ENCODE measurements around the gene DGKQ.
"Not testable (repeated sequence)": the region's sequence is repeated elsewhere in the genome, so short reads cannot be mapped to it uniquely, and the experiment has no call there.

Gene DGKQ

GRCh38 chr4:919004-919680, 54.2 kb downstream of the DGKQ start:
- DNase-seq = not testable (repeated sequence)

- not testable (repeated sequence) for DNase-seq
Measured at GRCh38 chr4:918591-918990, 54.8 kb downstream of the DGKQ start.

GRCh38 chr4:917992-918391, 55.4 kb downstream of the DGKQ start:
- DNase-seq = no peak

- no peak for DNase-seq
Measured at GRCh38 chr4:917466-917865, 55.9 kb downstream of the DGKQ start.

GRCh38 chr4:915595-915994, 57.8 kb downstream of the DGKQ start:
- DNase-seq = no peak

GRCh38 chr4:915041-915474, 58.3 kb downstream of the DGKQ start:
- no peak for DNase-seq

GRCh38 chr4:914531-914930, 58.8 kb downstream of the DGKQ start:
- DNase-seq = no peak

- no peak for DNase-seq
Measured at GRCh38 chr4:913280-913618, 60.1 kb downstream of the DGKQ start.

GRCh38 chr4:912548-913279, 60.7 kb downstream of the DGKQ start:
- no peak for DNase-seq

GRCh38 chr4:911871-912490, 61.4 kb downstream of the DGKQ start:
- DNase-seq = no peak

- DNase-seq = no peak
Measured at GRCh38 chr4:911221-911751, 62.1 kb downstream of the DGKQ start.

GRCh38 chr4:910366-911091, 62.8 kb downstream of the DGKQ start:
- DNase-seq = no peak

- no peak for DNase-seq
Measured at GRCh38 chr4:909821-910220, 63.5 kb downstream of the DGKQ start.

- DNase-seq = no peak
Measured at GRCh38 chr4:909131-909571, 64.2 kb downstream of the DGKQ start.
